Ishikawa (cell line): ENCODE data around the gene KCNN3.

Experiments used
- CREB1 ChIP-seq: IDR thresholded peaks from 2 replicates; pipeline ENCODE4 v1.6.1; 2012; ENCODE audit warnings: low read depth
- NFIC ChIP-seq: IDR thresholded peaks from 2 replicates; pipeline ENCODE4 v1.6.1; 2012
- TEAD4 ChIP-seq: IDR thresholded peaks from 2 replicates; pipeline ENCODE4 v1.6.1; 2012
- TF ChIP-seq, protein P1 (sequence below): IDR thresholded peaks from 2 replicates; pipeline ENCODE4 v1.6.1; 2012; ENCODE audit warnings: low read depth, mild to moderate bottlenecking

DNA sequence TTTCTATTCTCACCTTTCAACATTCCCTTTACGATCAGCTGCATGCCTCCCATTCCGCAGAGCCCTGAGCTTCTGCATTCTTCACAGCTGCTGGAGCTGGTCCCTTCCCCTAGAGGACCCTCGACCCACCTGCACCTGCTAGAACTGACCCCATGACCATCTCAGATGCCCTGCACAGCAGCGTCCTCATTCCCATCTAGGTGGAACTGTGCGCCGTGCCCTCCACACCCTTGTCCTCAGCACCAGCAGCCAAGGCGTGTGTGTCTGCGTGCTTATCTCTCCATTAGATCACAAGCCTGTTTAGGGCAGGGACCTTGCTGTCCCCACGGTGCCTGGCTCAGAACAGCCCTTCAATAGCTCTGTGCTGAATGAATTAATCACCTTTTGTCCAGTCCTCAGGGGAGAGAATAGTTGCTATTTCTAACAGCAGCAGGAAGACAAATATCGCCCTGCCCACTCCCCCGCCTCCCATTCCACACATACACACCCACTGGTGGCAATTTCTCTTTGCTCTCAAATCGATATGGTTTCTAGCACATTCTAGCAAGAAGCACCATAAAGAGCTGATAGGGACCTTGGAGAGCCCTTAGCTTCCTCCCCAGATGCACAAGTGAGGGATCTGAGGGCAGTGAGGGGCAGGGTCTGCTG, 61.7 kb downstream of the KCNN3 start:
- TF ChIP-seq TEAD4 (no peak), NFIC (no peak), CREB1 (no peak)
- TF ChIP-seq, protein P1, sequence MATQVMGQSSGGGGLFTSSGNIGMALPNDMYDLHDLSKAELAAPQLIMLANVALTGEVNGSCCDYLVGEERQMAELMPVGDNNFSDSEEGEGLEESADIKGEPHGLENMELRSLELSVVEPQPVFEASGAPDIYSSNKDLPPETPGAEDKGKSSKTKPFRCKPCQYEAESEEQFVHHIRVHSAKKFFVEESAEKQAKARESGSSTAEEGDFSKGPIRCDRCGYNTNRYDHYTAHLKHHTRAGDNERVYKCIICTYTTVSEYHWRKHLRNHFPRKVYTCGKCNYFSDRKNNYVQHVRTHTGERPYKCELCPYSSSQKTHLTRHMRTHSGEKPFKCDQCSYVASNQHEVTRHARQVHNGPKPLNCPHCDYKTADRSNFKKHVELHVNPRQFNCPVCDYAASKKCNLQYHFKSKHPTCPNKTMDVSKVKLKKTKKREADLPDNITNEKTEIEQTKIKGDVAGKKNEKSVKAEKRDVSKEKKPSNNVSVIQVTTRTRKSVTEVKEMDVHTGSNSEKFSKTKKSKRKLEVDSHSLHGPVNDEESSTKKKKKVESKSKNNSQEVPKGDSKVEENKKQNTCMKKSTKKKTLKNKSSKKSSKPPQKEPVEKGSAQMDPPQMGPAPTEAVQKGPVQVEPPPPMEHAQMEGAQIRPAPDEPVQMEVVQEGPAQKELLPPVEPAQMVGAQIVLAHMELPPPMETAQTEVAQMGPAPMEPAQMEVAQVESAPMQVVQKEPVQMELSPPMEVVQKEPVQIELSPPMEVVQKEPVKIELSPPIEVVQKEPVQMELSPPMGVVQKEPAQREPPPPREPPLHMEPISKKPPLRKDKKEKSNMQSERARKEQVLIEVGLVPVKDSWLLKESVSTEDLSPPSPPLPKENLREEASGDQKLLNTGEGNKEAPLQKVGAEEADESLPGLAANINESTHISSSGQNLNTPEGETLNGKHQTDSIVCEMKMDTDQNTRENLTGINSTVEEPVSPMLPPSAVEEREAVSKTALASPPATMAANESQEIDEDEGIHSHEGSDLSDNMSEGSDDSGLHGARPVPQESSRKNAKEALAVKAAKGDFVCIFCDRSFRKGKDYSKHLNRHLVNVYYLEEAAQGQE: no peak
